NCI-H1417 treated with DMSO at 0.1 percent for 48 hours (cell line): ENCODE data around the gene PARP14.
"Not testable (repeated sequence)": the region's sequence is repeated elsewhere in the genome, so short reads cannot be mapped to it uniquely, and the experiment has no call there.

Experiments used
- DNase-seq: peaks from one replicate; lab custom pipeline; 2025; lab: John Stamatoyannopoulos, UW

The PARP14 gene

GRCh38 chr3:122719273-122719921, 38.8 kb downstream of the PARP14 start:
- no peak for DNase-seq

GRCh38 chr3:122725106-122725505, 44.5 kb downstream of the PARP14 start:
- no peak for DNase-seq

GRCh38 chr3:122727294-122727693, 46.7 kb downstream of the PARP14 start:
- DNase-seq = no peak

- no peak for DNase-seq
Observed at GRCh38 chr3:122727766-122728165, 47.1 kb downstream of the PARP14 start.

- DNase-seq = no peak
Observed at GRCh38 chr3:122728186-122728585, 47.5 kb downstream of the PARP14 start.

GRCh38 chr3:122728756-122729514, 48.3 kb downstream of the PARP14 start:
- DNase-seq = no peak

- no peak for DNase-seq
Observed at GRCh38 chr3:122730240-122730639, 49.6 kb downstream of the PARP14 start.

- not testable (repeated sequence) for DNase-seq
Observed at GRCh38 chr3:122732682-122733525, 52.3 kb downstream of the PARP14 start.

- DNase-seq = no peak
Observed at GRCh38 chr3:122739172-122739571, 58.5 kb downstream of the PARP14 start.

GRCh38 chr3:122742234-122742633, 61.6 kb downstream of the PARP14 start:
- no peak for DNase-seq

GRCh38 chr3:122743581-122744120, 63.0 kb downstream of the PARP14 start:
- DNase-seq = no peak

GRCh38 chr3:122745369-122746021, 64.9 kb downstream of the PARP14 start:
- DNase-seq = no peak

- not testable (repeated sequence) for DNase-seq
Observed at GRCh38 chr3:122747295-122747694, 66.7 kb downstream of the PARP14 start.

GRCh38 chr3:122748347-122748746, 67.7 kb downstream of the PARP14 start:
- DNase-seq = no peak

GRCh38 chr3:122754929-122755328, 74.3 kb downstream of the PARP14 start:
- no peak for DNase-seq

GRCh38 chr3:122755491-122755890, 74.9 kb downstream of the PARP14 start:
- no peak for DNase-seq

GRCh38 chr3:122758877-122759560, 78.4 kb downstream of the PARP14 start:
- no peak for DNase-seq

GRCh38 chr3:122760453-122761271, 80.0 kb downstream of the PARP14 start:
- no peak for DNase-seq

- DNase-seq = no peak
Observed at GRCh38 chr3:122766430-122766829, 85.8 kb downstream of the PARP14 start.
